Stomach (tissue), 4 donors: ENCODE results near the gene NAA40.

Source experiments
- CTCF ChIP-seq, 7 experiments: fragments of 450-650 bp in 4 of 7; fragments of 200-600 bp in 3 of 7; sonication (generic) in 3 of 7; IDR thresholded peaks; one replicate each; pipeline ENCODE4 v1.5.1; 2016 to 2019; ENCODE audit warnings: antibody characterized with exemption in 7 of 7, control low read depth in 2 of 7, mild to moderate bottlenecking in 1 of 7
- EP300 ChIP-seq: sonication (generic); formaldehyde crosslinking; IDR thresholded peaks from one replicate; pipeline ENCODE4 v1.6.1; 2017; ENCODE audit warnings: antibody characterized with exemption
- POLR2A ChIP-seq, 4 donors: fragments of 450-650 bp; IDR thresholded peaks; one replicate each; pipeline ENCODE4 v1.6.1; 2016; ENCODE audit warnings: antibody characterized with exemption in 4 of 4, control low read depth in 2 of 4, mild to moderate bottlenecking in 1 of 4, moderate library complexity in 1 of 4
- POLR2AphosphoS5 ChIP-seq, 3 donors: sonication (generic); formaldehyde crosslinking; IDR thresholded peaks; one replicate each; pipeline ENCODE4 v1.6.1; 2016; ENCODE audit warnings: antibody characterized with exemption in 3 of 3

- no peak for TF ChIP-seq CTCF (IDR thresholded peaks at IDR 0.05)
- no peak for TF ChIP-seq POLR2A (IDR thresholded peaks at IDR 0.05)
- no peak for TF ChIP-seq EP300
- no peak for TF ChIP-seq POLR2AphosphoS5 (IDR thresholded peaks at IDR 0.05)
Measured at GRCh38 chr11:63985812-63986155, 47.0 kb downstream of the NAA40 start.
